KMS-11 (cell line): Measurements from ENCODE around the gene MYO16.

Experiments
- H2AFZ ChIP-seq: fragments of 200-600 bp; sonication (generic); 2 replicates; pipeline ENCODE4 v1.6.1; 2016; ENCODE audit warnings: antibody characterized with exemption, mixed run types, low read depth
- H3K27ac ChIP-seq: fragments of 200-600 bp; sonication (generic); 2 replicates; pipeline ENCODE4 v1.6.1; 2016; ENCODE audit warnings: mild to moderate bottlenecking, mixed run types
- H3K27me3 ChIP-seq: fragments of 200-600 bp; sonication (generic); 2 replicates; pipeline ENCODE4 v1.6.1; 2017; ENCODE audit warnings: mild to moderate bottlenecking, low read depth, mixed run types, moderate library complexity; ENCODE audit not compliant: insufficient read depth
- H3K36me3 ChIP-seq: fragments of 200-600 bp; sonication (generic); 2 replicates; pipeline ENCODE4 v1.6.1; 2017; ENCODE audit warnings: mild to moderate bottlenecking, mixed run types; ENCODE audit not compliant: insufficient read depth
- H3K4me1 ChIP-seq: fragments of 200-600 bp; sonication (generic); 2 replicates; pipeline ENCODE4 v1.6.1; 2016; ENCODE audit warnings: mild to moderate bottlenecking, low read depth, mixed run types; ENCODE audit not compliant: poor library complexity, severe bottlenecking
- H3K4me2 ChIP-seq: fragments of 200-600 bp; sonication (generic); 2 replicates; pipeline ENCODE4 v1.7.0; 2016; ENCODE audit warnings: mild to moderate bottlenecking, mixed run types
- H3K4me3 ChIP-seq: fragments of 200-600 bp; sonication (generic); IDR thresholded peaks from 2 replicates; pipeline ENCODE4 v1.6.1; 2017; ENCODE audit warnings: low read depth, low read length, mixed read lengths; ENCODE audit not compliant: insufficient read depth
- H3K79me2 ChIP-seq: fragments of 200-600 bp; sonication (generic); 2 replicates; pipeline ENCODE4 v1.6.1; 2016; ENCODE audit warnings: low read depth, mixed run types; ENCODE audit not compliant: insufficient read depth
- H3K9ac ChIP-seq: fragments of 200-600 bp; sonication (generic); 2 replicates; pipeline ENCODE4 v1.6.1; 2016; ENCODE audit warnings: mild to moderate bottlenecking, mixed run types
- H4K20me1 ChIP-seq: fragments of 200-600 bp; sonication (generic); 2 replicates; pipeline ENCODE4 v1.6.1; 2016; ENCODE audit warnings: mild to moderate bottlenecking, mixed run types; ENCODE audit not compliant: insufficient read depth
- CTCF ChIP-seq: fragments of 200-600 bp; sonication (generic); conservative IDR thresholded peaks from 2 replicates; pipeline ENCODE4 v1.6.1; 2017; ENCODE audit warnings: low read depth, mild to moderate bottlenecking, antibody characterized with exemption, low read length, moderate library complexity, mixed read lengths

Gene MYO16

GRCh38 chr13:109235901-109236300, 606.5 kb downstream of the MYO16 start:
- TF ChIP-seq CTCF: no peak
- H3K36me3 ChIP-seq: no peaks in the 10 kb centered on the region
- H3K27me3 ChIP-seq: no peaks in the 10 kb centered on the region
- H4K20me1 ChIP-seq: no peaks in the 10 kb centered on the region
- no peak overlapping the region for H3K4me3 ChIP-seq
- H2AFZ ChIP-seq: no peak overlapping the region
- H3K79me2 ChIP-seq: no peaks in the 10 kb centered on the region
- no peak overlapping the region for H3K4me2 ChIP-seq
- H3K27ac ChIP-seq: no peak overlapping the region
- no peak overlapping the region for H3K9ac ChIP-seq
- H3K4me1 ChIP-seq: no peaks in the 10 kb centered on the region

GRCh38 chr13:109241160-109241559, 611.7 kb downstream of the MYO16 start:
- Histone ChIP-seq H3K4me2 (no peak overlapping the region), H3K36me3 (no peaks in the 10 kb centered on the region), H3K9ac (no peak overlapping the region), H3K27ac (no peak overlapping the region), H4K20me1 (no peaks in the 10 kb centered on the region), H3K27me3 (no peaks in the 10 kb centered on the region), H3K79me2 (no peaks in the 10 kb centered on the region), H3K4me3 (no peak overlapping the region), H3K4me1 (peaks cover 16% of the 10 kb centered on the region), H2AFZ (no peak overlapping the region)
- TF ChIP-seq CTCF: no peak

DNA sequence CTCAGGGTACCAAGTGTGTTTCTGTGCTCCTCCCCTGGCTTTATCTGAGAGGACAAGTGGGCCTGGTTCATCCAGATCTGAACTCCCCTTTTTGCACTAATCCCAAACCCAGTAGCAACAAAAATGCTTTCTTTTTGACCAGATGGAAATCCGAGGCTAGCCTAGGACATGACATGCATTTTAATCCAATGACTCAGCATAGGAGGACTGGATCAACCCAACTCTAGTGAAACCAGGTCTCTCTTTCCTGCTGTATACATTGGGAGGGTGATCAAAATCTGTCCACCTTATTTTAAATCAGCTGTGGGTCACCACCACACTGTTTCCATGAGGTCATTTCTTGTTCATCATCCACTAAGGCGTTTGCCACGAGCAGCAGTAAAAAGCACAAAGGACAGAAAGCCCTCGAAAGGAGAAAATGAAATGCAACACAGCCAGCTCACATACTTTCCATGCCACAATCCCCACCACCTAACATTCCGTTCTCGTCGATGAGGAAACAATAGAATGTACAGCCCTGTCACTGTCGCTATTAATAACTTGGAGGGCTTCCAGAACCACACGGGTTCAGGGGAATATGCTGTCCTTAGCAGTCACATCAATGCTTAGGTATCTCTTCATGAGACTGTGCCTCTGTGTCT, 614.0 kb downstream of the MYO16 start:
- Histone ChIP-seq H3K4me1 (peaks cover 16% of the 10 kb centered on the region), H3K36me3 (no peaks in the 10 kb centered on the region), H3K9ac (no peak overlapping the region; the same call in 1 of the 2 replicates), H3K4me2 (peak overlapping the region; percentile 34; the same call in 1 of the 2 replicates), H2AFZ (no peak overlapping the region), H3K79me2 (no peaks in the 10 kb centered on the region), H3K4me3 (no peak overlapping the region), H3K27me3 (no peaks in the 10 kb centered on the region), H4K20me1 (no peaks in the 10 kb centered on the region), H3K27ac (peak overlapping the region; percentile 40; the same call in 1 of the 2 replicates)
- no peak for TF ChIP-seq CTCF

DNA sequence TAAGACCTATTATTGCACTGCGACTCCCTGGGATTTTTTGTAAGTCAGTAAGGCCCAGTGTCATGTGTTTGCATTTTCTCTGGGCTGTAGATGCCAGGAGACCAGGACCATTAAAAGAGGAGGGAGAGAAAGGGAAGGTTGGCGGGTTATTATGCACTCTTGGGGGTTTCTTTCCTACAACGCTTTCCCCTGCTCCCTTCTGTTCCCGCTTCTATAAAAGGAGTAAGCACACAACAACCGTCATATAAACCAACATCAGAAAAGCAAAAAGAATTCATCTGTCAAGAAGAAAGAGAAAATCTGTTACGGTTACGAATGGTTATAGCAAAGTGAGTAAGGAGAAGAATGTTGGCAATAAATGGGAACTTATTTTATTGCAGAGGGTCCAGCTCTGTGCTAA, 615.2 kb downstream of the MYO16 start:
- no peak overlapping the region for H3K4me3 ChIP-seq
- H3K36me3 ChIP-seq: no peaks in the 10 kb centered on the region
- no peaks in the 10 kb centered on the region for H3K27me3 ChIP-seq
- no peak overlapping the region for H3K27ac ChIP-seq
- no peaks in the 10 kb centered on the region for H3K79me2 ChIP-seq
- no peak overlapping the region for H3K9ac ChIP-seq
- peaks cover 16% of the 10 kb centered on the region for H3K4me1 ChIP-seq
- no peak for TF ChIP-seq CTCF
- H3K4me2 ChIP-seq: no peak overlapping the region
- no peak overlapping the region for H2AFZ ChIP-seq
- no peaks in the 10 kb centered on the region for H4K20me1 ChIP-seq
